Measurements from ENCODE around the gene DVL2.

- no peak for TF ChIP-seq CTCF (IDR thresholded peaks at IDR 0.05)
- TF ChIP-seq EP300 (IDR thresholded peaks at IDR 0.05): no peak
Measured at GRCh38 chr17:7262192-7262934, 28.0 kb upstream of the DVL2 start, which contains the start of gene CLDN7.

Measured in ovary (tissue), 3 donors.